ENCODE measurements around the gene SAP30.

SAP30 gene

GRCh38 chr4:173367285-173367684 lies 3.5 kb upstream of the SAP30 start:
- DNase-seq (ENCODE audit: low read depth in 2 of 2), result no peak

GRCh38 chr4:173367946-173368345 lies 2.8 kb upstream of the SAP30 start:
- DNase-seq (ENCODE audit: low read depth in 2 of 2), result no peak

GRCh38 chr4:173370130-173370476 lies 651 bp upstream of the SAP30 start:
- DNase-seq (ENCODE audit: low read depth in 2 of 2), result peak; percentile 30 to 50

GRCh38 chr4:173371292-173372192 lies 788 bp downstream of the SAP30 start:
- DNase-seq (ENCODE audit: low read depth in 2 of 2), result peak; percentile 9 to 26

- no peak for DNase-seq (ENCODE audit: low read depth in 2 of 2)
These were observed 3.8 kb downstream of the SAP30 start for GRCh38 chr4:173374588-173374987.

GRCh38 chr4:173379929-173380328 lies 9.2 kb downstream of the SAP30 start:
- DNase-seq (ENCODE audit: low read depth in 2 of 2), result no peak

- no peak for DNase-seq (ENCODE audit: low read depth in 2 of 2)
These were observed 10.2 kb downstream of the SAP30 start for GRCh38 chr4:173380987-173381386.

- DNase-seq (ENCODE audit: low read depth in 2 of 2), result no peak
These were observed 10.9 kb downstream of the SAP30 start for GRCh38 chr4:173381610-173382009.

- no peak for DNase-seq (ENCODE audit: low read depth in 2 of 2)
These were observed 11.6 kb downstream of the SAP30 start for GRCh38 chr4:173382349-173382748.

- DNase-seq (ENCODE audit: low read depth in 2 of 2), result no peak
These were observed 16.0 kb downstream of the SAP30 start for GRCh38 chr4:173386751-173387150.

- no peak for DNase-seq (ENCODE audit: low read depth in 2 of 2)
These were observed 20.9 kb downstream of the SAP30 start for GRCh38 chr4:173391701-173392100.

- no peak for DNase-seq (ENCODE audit: low read depth in 2 of 2)
These were observed 26.9 kb downstream of the SAP30 start for GRCh38 chr4:173397604-173398003.

GRCh38 chr4:173398220-173398619 lies 27.5 kb downstream of the SAP30 start:
- no peak for DNase-seq (ENCODE audit: low read depth in 2 of 2)

GRCh38 chr4:173398779-173399415 lies 28.1 kb downstream of the SAP30 start, which contains the start of gene SCRG1:
Gene SCRG1 (minus strand): TSS chr4:173399116. CDS start chr4:173391414, 7,702 bp downstream.
- no peak for DNase-seq (ENCODE audit: low read depth in 2 of 2)

GRCh38 chr4:173401063-173401462 lies 30.3 kb downstream of the SAP30 start:
- no peak for DNase-seq (ENCODE audit: low read depth in 2 of 2)

- DNase-seq (ENCODE audit: low read depth in 2 of 2), result no peak
These were observed 32.3 kb downstream of the SAP30 start for GRCh38 chr4:173403051-173403450.

GRCh38 chr4:173404296-173404865 lies 33.6 kb downstream of the SAP30 start:
- no peak for DNase-seq (ENCODE audit: low read depth in 2 of 2)

GRCh38 chr4:173405840-173406606 lies 35.3 kb downstream of the SAP30 start:
- DNase-seq (ENCODE audit: low read depth in 2 of 2), result no peak

- no peak for DNase-seq (ENCODE audit: low read depth in 2 of 2)
These were observed 39.3 kb downstream of the SAP30 start for GRCh38 chr4:173410079-173410478.

- no peak for DNase-seq (ENCODE audit: low read depth in 2 of 2)
These were observed 40.4 kb downstream of the SAP30 start for GRCh38 chr4:173411106-173411693.

GRCh38 chr4:173413036-173413435 lies 42.3 kb downstream of the SAP30 start:
- DNase-seq (ENCODE audit: low read depth in 2 of 2), result no peak

GRCh38 chr4:173414456-173414855 lies 43.7 kb downstream of the SAP30 start:
- no peak for DNase-seq (ENCODE audit: low read depth in 2 of 2)

All from stimulated activated CD4-positive, alpha-beta T cell treated with anti-CD3 and anti-CD28 coated beads, Interleukin-4, amount 100 ng/mL, for 48 hours (primary cell).